Caco-2 (cell line): Measurements from ENCODE around the gene PNPLA5. TPM values are rescaled to one million over a fixed set of nuclear protein-coding genes. Genes with fewer than 3 reads are reported as not detected.

Experiments
- BruUV-seq: library from RNA; stranded (reverse); fragments of 400-500 nt; replicated peaks from 2 replicates; lab custom pipeline; 2021; lab: Mats Ljungman, UMichigan
- CTCF ChIA-PET: fragments of 300-600 bp; sonication (Branson Sonifier 250); formaldehyde crosslinking; loops from one replicate; lab custom pipeline; 2022; ENCODE audit warnings: antibody characterized with exemption; lab: Charles Lee
- POLR2A ChIA-PET: fragments of 300-600 bp; sonication (Branson Sonifier 250); formaldehyde crosslinking; loops from one replicate; lab custom pipeline; 2022; ENCODE audit warnings: antibody characterized with exemption; lab: Charles Lee
- DNase-seq, 2 experiments: peaks; one replicate each; pipeline versions ENCODE4 v3.0.0 to v3.0.0-alpha.2; 2020 to 2022
- H3K27me3 ChIP-seq: replicated peaks from 2 replicates; pipeline ENCODE4 v1.6.0; 2011; ENCODE audit warnings: low read length; ENCODE audit not compliant: control insufficient read depth, insufficient read depth
- H3K36me3 ChIP-seq: 2 replicates; pipeline ENCODE4 v1.5.1; 2011; ENCODE audit warnings: low read length; ENCODE audit not compliant: control insufficient read depth, insufficient read depth
- H3K4me1 ChIP-seq: fragments of 250-450 bp; sonication (Bioruptor Pico); 2 replicates; pipeline ENCODE4 v1.5.1; 2020; ENCODE audit warnings: mild to moderate bottlenecking
- H3K4me3 ChIP-seq: 2 replicates; pipeline ENCODE4 v1.5.1; 2011; ENCODE audit warnings: low read depth, mild to moderate bottlenecking, control low read depth, low read length
- H3K9me3 ChIP-seq: fragments of 250-450 bp; sonication (Bioruptor Pico); 2 replicates; pipeline ENCODE4 v1.5.1; 2020; ENCODE audit warnings: mild to moderate bottlenecking, moderate library complexity
- H3K27ac Mint-ChIP-seq: one replicate; pipeline ENCODE4 v1.8.0; 2022; ENCODE audit warnings: mixed read lengths; ENCODE audit not compliant: unreplicated experiment
- H3K27me3 Mint-ChIP-seq: one replicate; pipeline ENCODE4 v1.8.0; 2022; ENCODE audit warnings: mixed read lengths; ENCODE audit not compliant: insufficient read depth, unreplicated experiment
- H3K36me3 Mint-ChIP-seq: one replicate; pipeline ENCODE4 v1.8.0; 2022; ENCODE audit warnings: mild to moderate bottlenecking, mixed read lengths; ENCODE audit not compliant: insufficient read depth, unreplicated experiment
- H3K4me1 Mint-ChIP-seq: one replicate; pipeline ENCODE4 v1.8.0; 2022; ENCODE audit warnings: low read depth, mixed read lengths; ENCODE audit not compliant: unreplicated experiment
- H3K4me3 Mint-ChIP-seq: one replicate; pipeline ENCODE4 v1.8.0; 2022; ENCODE audit warnings: mild to moderate bottlenecking, moderate library complexity, mixed read lengths; ENCODE audit not compliant: unreplicated experiment
- H3K9me3 Mint-ChIP-seq: one replicate; pipeline ENCODE4 v1.8.0; 2022; ENCODE audit warnings: mixed read lengths; ENCODE audit not compliant: unreplicated experiment
- CTCF ChIP-seq, 2 experiments: fragments of 200-600 bp in 1 of 2; IDR thresholded peaks; 1 replicate in 1 of 2; 2 replicates in 1 of 2; pipeline versions ENCODE4 v1.5.1 to v1.8.0; 2011 to 2022; ENCODE audit warnings: antibody characterized with exemption in 1 of 2, control low read depth in 1 of 2, inconsistent platforms in 1 of 2, low read depth in 1 of 2, low read length in 1 of 2, mild to moderate bottlenecking in 1 of 2, moderate library complexity in 1 of 2; ENCODE audit not compliant: insufficient read depth in 1 of 2, severe bottlenecking in 1 of 2, unreplicated experiment in 1 of 2
- intact Hi-C: fragments of 100-400 bp; cut with micrococcal nuclease; formaldehyde crosslinking; loops from one replicate; pipeline ENCODE4 v1.10.0; 2022; ENCODE audit not compliant: unreplicated experiment
- total RNA-seq: library from RNA; stranded (reverse); gene quantifications from 2 replicates; pipeline ENCODE4 v1.2.3, GENCODE V29; 2022

PNPLA5 gene
- total RNA-seq, 1 experiment from 2014 or later, result not detected

- ChIA-PET POLR2A (no interaction called here), CTCF (no interaction called here)
- Histone ChIP-seq H3K36me3 (no peaks in the 10 kb centered on the region), H3K4me1 (no peaks in the 10 kb centered on the region), H3K4me3 (no peak overlapping the region), H3K27me3 (no peaks in the 10 kb centered on the region), H3K9me3 (no peaks in the 10 kb centered on the region)
- Mint-ChIP-seq H3K9me3 (peaks cover 11% of the 10 kb centered on the region), H3K27ac (no peak overlapping the region), H3K27me3 (peaks cover 13% of the 10 kb centered on the region), H3K36me3 (no peaks in the 10 kb centered on the region), H3K4me3 (no peak overlapping the region), H3K4me1 (no peaks in the 10 kb centered on the region)
- peak in 1 of 2 experiments; percentile 21 for DNase-seq
- intact Hi-C loops, result no loop called here
- no peak for TF ChIP-seq CTCF (IDR thresholded peaks at IDR 0.05; ENCODE audit: insufficient read depth in 1 of 2, low read depth in 1 of 2, low read length in 1 of 2, severe bottlenecking in 1 of 2, unreplicated experiment in 1 of 2)
- no TSS peak for BruUV-seq
These were observed 37.0 kb downstream of the PNPLA5 start for GRCh38 chr22:43854786-43855271.

GRCh38 chr22:43854121-43854785 lies 37.6 kb downstream of the PNPLA5 start:
- Mint-ChIP-seq H3K36me3 (no peaks in the 10 kb centered on the region), H3K9me3 (peaks cover 11% of the 10 kb centered on the region), H3K4me3 (no peak overlapping the region), H3K27ac (no peak overlapping the region), H3K27me3 (peaks cover 17% of the 10 kb centered on the region), H3K4me1 (no peaks in the 10 kb centered on the region)
- no peak for TF ChIP-seq CTCF (IDR thresholded peaks at IDR 0.05; ENCODE audit: insufficient read depth in 1 of 2, low read depth in 1 of 2, low read length in 1 of 2, severe bottlenecking in 1 of 2, unreplicated experiment in 1 of 2)
- ChIA-PET CTCF (no interaction called here), POLR2A (no interaction called here)
- no peaks in the 10 kb centered on the region for H3K36me3 ChIP-seq
- H3K9me3 ChIP-seq, result no peaks in the 10 kb centered on the region
- H3K27me3 ChIP-seq, result no peaks in the 10 kb centered on the region
- DNase-seq, result peak in 1 of 2 experiments; percentile 12
- H3K4me3 ChIP-seq, result no peak overlapping the region
- BruUV-seq, result no TSS peak
- intact Hi-C loops, result no loop called here
- H3K4me1 ChIP-seq, result no peaks in the 10 kb centered on the region

- Histone ChIP-seq H3K36me3 (no peaks in the 10 kb centered on the region), H3K4me3 (no peak overlapping the region), H3K4me1 (no peaks in the 10 kb centered on the region), H3K27me3 (no peaks in the 10 kb centered on the region), H3K9me3 (no peaks in the 10 kb centered on the region)
- Mint-ChIP-seq H3K27ac (no peak overlapping the region), H3K36me3 (no peaks in the 10 kb centered on the region), H3K27me3 (peaks cover 17% of the 10 kb centered on the region), H3K4me1 (no peaks in the 10 kb centered on the region), H3K4me3 (no peak overlapping the region), H3K9me3 (peaks cover 11% of the 10 kb centered on the region)
- BruUV-seq, result no TSS peak
- ChIA-PET POLR2A (no interaction called here), CTCF (no interaction called here)
- peak in 1 of 2 experiments; percentile 25 for DNase-seq
- TF ChIP-seq CTCF (IDR thresholded peaks at IDR 0.05; ENCODE audit: insufficient read depth in 1 of 2, low read depth in 1 of 2, low read length in 1 of 2, severe bottlenecking in 1 of 2, unreplicated experiment in 1 of 2), result no peak
- intact Hi-C loops, result no loop called here
These were observed 38.4 kb downstream of the PNPLA5 start for GRCh38 chr22:43853328-43853931.
